ENCODE results near the gene TOM1. TPM values are rescaled to one million over a fixed set of nuclear protein-coding genes. Genes with fewer than 3 reads are reported as not detected.
"Not testable (repeated sequence)": the region's sequence is repeated elsewhere in the genome, so short reads cannot be mapped to it uniquely, and the experiment has no call there.

TOM1 gene
- total and polyA plus RNA-seq, 2 donors (not counting 1 experiment from before 2014, with no cell fraction given) = 25.3 to 53.2 TPM

DNA sequence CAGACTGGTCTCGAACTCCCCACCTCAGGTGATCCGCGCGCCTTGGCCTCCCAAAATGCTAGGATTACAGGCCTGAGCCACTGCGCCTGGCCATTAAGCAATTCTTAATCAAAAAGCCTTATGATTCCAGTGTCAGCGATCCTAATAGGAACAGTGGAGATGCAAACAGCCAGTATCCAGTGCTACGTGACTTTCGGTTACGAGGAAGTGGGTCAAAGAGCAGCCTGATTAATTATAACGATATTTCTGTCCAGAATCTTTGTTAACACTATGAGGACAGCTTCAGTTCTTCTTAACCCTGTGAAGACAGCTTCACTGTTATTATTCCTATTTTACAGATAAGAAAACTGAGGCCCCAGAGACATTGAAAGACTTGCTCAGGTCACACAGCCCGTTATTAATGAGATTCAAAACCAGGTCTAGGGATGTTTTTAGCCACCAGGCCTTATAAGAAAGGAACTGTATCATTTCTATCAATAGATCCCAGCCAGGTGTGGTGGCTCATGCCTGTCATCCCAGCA, 63.9 kb downstream of the TOM1 start:
- Histone ChIP-seq H3K4me3 (ENCODE audit: control extremely low read depth in 1 of 5, extremely low read depth in 1 of 5, insufficient read depth in 1 of 5, low read depth in 2 of 5, low read length in 4 of 5) (no peak overlapping the region), H3K4me2 (replicated peaks; ENCODE audit: low read depth, low read length, poor library complexity, severe bottlenecking) (no peak overlapping the region), H3K36me3 (replicated peaks in 1 of 2; ENCODE audit: control extremely low read depth in 1 of 2, control insufficient read depth in 1 of 2, extremely low read depth in 1 of 2, insufficient read depth in 2 of 2, low read length in 1 of 2) (no peaks in the 10 kb centered on the region), H3K27ac (ENCODE audit: low read length in 2 of 2) (no peak overlapping the region), H3K9me3 (ENCODE audit: control extremely low read depth in 1 of 3, control insufficient read depth in 2 of 3, insufficient read depth in 1 of 3, low read length in 2 of 3) (peaks cover 0 to 8% (median 0%) of the 10 kb centered on the region in 3 donors), H3K9ac (ENCODE audit: low read length) (no peak overlapping the region), H2AFZ (ENCODE audit: insufficient read depth, low read depth, low read length, poor library complexity, severe bottlenecking) (no peak overlapping the region), H3K79me2 (ENCODE audit: control insufficient read depth, insufficient read depth, low read length) (no peaks in the 10 kb centered on the region), H3K4me1 (ENCODE audit: control insufficient read depth in 2 of 2, insufficient read depth in 2 of 2, low read length in 2 of 2) (peaks cover 27 to 43% of the 10 kb centered on the region in 2 donors), H3K27me3 (replicated peaks in 1 of 4; ENCODE audit: control extremely low read depth in 1 of 4, control insufficient read depth in 3 of 4, insufficient read depth in 4 of 4, low read length in 3 of 4) (no peaks in the 10 kb centered on the region), H4K20me1 (ENCODE audit: control insufficient read depth, insufficient read depth, low read length, poor library complexity, severe bottlenecking) (no peaks in the 10 kb centered on the region)
- Mint-ChIP-seq H3K27me3 (no peaks in the 10 kb centered on the region), H3K27ac (no peak overlapping the region), H3K4me3 (peak overlapping the region; percentile 7), H3K9me3 (ENCODE audit: insufficient read depth) (no peaks in the 10 kb centered on the region), H3K4me1 (peaks cover 45% of the 10 kb centered on the region)
- POLR2A ChIA-PET = interaction anchor here (1.0 to 2.2 kb wide), 3 partner anchors 8 to 47 kb away, joined by 4 to 6 read pairs (median 5); no protein-coding TSS in a partner anchor
- WGBS (ENCODE audit: insufficient coverage) = 96% methylated on average over 8 of the region's 11 CpGs
- CTCF ChIA-PET = interaction anchor here (1.4 to 2.0 kb wide), 3 partner anchors 10 to 47 kb away, joined by 5 to 14 read pairs (median 5); no protein-coding TSS in a partner anchor
- ATAC-seq (ENCODE audit: low read depth) (no peak), DNase-seq (no peak)
- intact Hi-C loops (cut with micrococcal nuclease) = no loop called here
- TF ChIP-seq CTCF (IDR thresholded peaks at IDR 0.05) (no peak), EZH2 (IDR thresholded peaks at IDR 0.05; ENCODE audit: borderline replicate concordance, insufficient read depth, low read depth, low read length, poor library complexity, severe bottlenecking) (no peak)

DNA sequence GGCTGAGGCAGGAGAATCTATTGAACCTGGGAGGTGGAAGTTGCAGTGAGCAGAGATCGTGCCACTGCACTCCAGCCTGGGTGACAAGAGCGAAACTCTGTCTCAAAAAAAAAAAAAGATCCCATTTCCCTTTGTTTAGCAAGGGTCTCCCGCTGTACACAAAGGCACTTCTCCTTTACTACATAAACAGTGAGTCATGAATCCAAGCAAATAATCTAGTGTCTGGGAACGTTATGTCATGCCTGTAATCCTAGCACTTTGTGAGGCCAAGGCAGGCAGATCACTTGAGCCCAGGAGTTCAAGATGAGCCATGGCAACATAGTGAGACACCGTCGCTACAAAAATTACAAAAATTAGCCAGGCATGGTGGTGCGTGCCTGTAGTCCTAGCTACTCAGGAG, 64.5 kb downstream of the TOM1 start:
- not testable (repeated sequence) for H4K20me1 ChIP-seq (ENCODE audit: control insufficient read depth, insufficient read depth, low read length, poor library complexity, severe bottlenecking)

More for the DNA sequence above, 64.5 kb downstream of the TOM1 start:
- H3K36me3 ChIP-seq (replicated peaks in 1 of 2; ENCODE audit: control extremely low read depth in 1 of 2, control insufficient read depth in 1 of 2, extremely low read depth in 1 of 2, insufficient read depth in 2 of 2, low read length in 1 of 2); H3K27ac Mint-ChIP-seq; H2AFZ ChIP-seq (ENCODE audit: insufficient read depth, low read depth, low read length, poor library complexity, severe bottlenecking); H3K4me3 ChIP-seq (ENCODE audit: control extremely low read depth in 1 of 5, extremely low read depth in 1 of 5, insufficient read depth in 1 of 5, low read depth in 2 of 5, low read length in 4 of 5); H3K9me3 ChIP-seq (ENCODE audit: control extremely low read depth in 1 of 3, control insufficient read depth in 2 of 3, insufficient read depth in 1 of 3, low read length in 2 of 3); H3K27me3 ChIP-seq (replicated peaks in 1 of 4; ENCODE audit: control extremely low read depth in 1 of 4, control insufficient read depth in 3 of 4, insufficient read depth in 4 of 4, low read length in 3 of 4); ATAC-seq (ENCODE audit: low read depth); H3K9me3 Mint-ChIP-seq (ENCODE audit: insufficient read depth); intact Hi-C loops (cut with micrococcal nuclease); DNase-seq; H3K4me3 Mint-ChIP-seq; H3K27me3 Mint-ChIP-seq; H3K27ac ChIP-seq (ENCODE audit: low read length in 2 of 2); H3K9ac ChIP-seq (ENCODE audit: low read length); H3K79me2 ChIP-seq (ENCODE audit: control insufficient read depth, insufficient read depth, low read length); H3K4me2 ChIP-seq (replicated peaks; ENCODE audit: low read depth, low read length, poor library complexity, severe bottlenecking): not testable (repeated sequence)
- POLR2A ChIA-PET = interaction anchor here (0.8 kb wide), 1 partner anchor 10 kb away, joined by 8 read pairs; no protein-coding TSS in a partner anchor
- H3K4me1 Mint-ChIP-seq = peaks cover 47% of the 10 kb centered on the region
- CTCF ChIA-PET = interaction anchor here (0.7 to 2.0 kb wide), 3 partner anchors 13 to 46 kb away, joined by 3 to 5 read pairs (median 5); no protein-coding TSS in a partner anchor
- WGBS (ENCODE audit: insufficient coverage) = 84% methylated on average over 4 of the region's 7 CpGs
- H3K4me1 ChIP-seq (ENCODE audit: control insufficient read depth in 2 of 2, insufficient read depth in 2 of 2, low read length in 2 of 2) = peaks cover 27 to 43% of the 10 kb centered on the region in 2 donors

Measured in B cell (primary cell).